NT2/D1 (cell line): Measurements from ENCODE around the gene DNAJB8.

Experiments
- DNase-seq: peaks from one replicate; pipeline ENCODE4 v3.0.0-alpha.2; 2011; ENCODE audit warnings: low read depth, low spot score
- H3K27me3 ChIP-seq: 2 replicates; pipeline ENCODE4 v1.6.0; 2011; ENCODE audit warnings: mild to moderate bottlenecking; ENCODE audit not compliant: insufficient read length, insufficient read depth
- H3K36me3 ChIP-seq: 2 replicates; pipeline ENCODE4 v1.6.1; 2011; ENCODE audit warnings: mild to moderate bottlenecking, low read length, mixed read lengths; ENCODE audit not compliant: insufficient read depth, insufficient read length
- H3K4me1 ChIP-seq: 2 replicates; pipeline ENCODE4 v1.5.1; 2011; ENCODE audit not compliant: insufficient read depth, insufficient read length
- H3K4me3 ChIP-seq: 2 replicates; pipeline ENCODE4 v1.5.1; 2011; ENCODE audit warnings: low read depth; ENCODE audit not compliant: insufficient read length
- H3K9ac ChIP-seq: 2 replicates; pipeline ENCODE4 v1.6.0; 2011; ENCODE audit warnings: low read depth; ENCODE audit not compliant: insufficient read length
- H3K9me3 ChIP-seq: 2 replicates; pipeline ENCODE4 v1.5.1; 2011; ENCODE audit warnings: mild to moderate bottlenecking, low read length; ENCODE audit not compliant: insufficient read depth
- SUZ12 ChIP-seq: IDR thresholded peaks from 2 replicates; pipeline ENCODE4 v1.6.1; 2011; ENCODE audit not compliant: insufficient read length, insufficient read depth; ENCODE audit errors: extremely low read depth
- YY1 ChIP-seq: IDR thresholded peaks from 2 replicates; pipeline ENCODE4 v1.6.1; 2011; ENCODE audit not compliant: insufficient read length, insufficient read depth
- ZNF274 ChIP-seq: IDR thresholded peaks from 2 replicates; pipeline ENCODE4 v1.6.1; 2011; ENCODE audit warnings: mild to moderate bottlenecking, low read depth, low read length

The DNAJB8 gene

GRCh38 chr3:128493570-128494366 lies 27.1 kb upstream of the DNAJB8 start:
- Histone ChIP-seq H3K9me3 (no peaks in the 10 kb centered on the region), H3K9ac (peak overlapping the region; percentile 23), H3K27me3 (peaks cover 97% of the 10 kb centered on the region), H3K4me3 (no peak overlapping the region), H3K4me1 (peaks cover 44% of the 10 kb centered on the region), H3K36me3 (no peaks in the 10 kb centered on the region)
- DNase-seq, result no peak
- no peak for TF ChIP-seq YY1

- Histone ChIP-seq H3K4me3 (peak within 1 kb of the TSS; percentile 39), H3K9ac (peak within 1 kb of the TSS; percentile 70), H3K9me3 (no peaks in the 10 kb centered on the region), H3K36me3 (no peaks in the 10 kb centered on the region), H3K4me1 (peaks cover 40% of the 10 kb centered on the region), H3K27me3 (peaks cover 95% of the 10 kb centered on the region)
- TF ChIP-seq YY1, result no peak
- no peak for TF ChIP-seq SUZ12
- TF ChIP-seq ZNF274, result no peak
- no peak for DNase-seq
Measured at GRCh38 chr3:128492671-128493569, 26.2 kb upstream of the DNAJB8 start, which contains the start of gene GATA2. Gene GATA2, minus strand, starts transcription at chr3:128493201. Its CDS starts 6,170 bp downstream, at chr3:128487031.

GRCh38 chr3:128491941-128492670 lies 25.4 kb upstream of the DNAJB8 start:
- H3K4me3 ChIP-seq, result peak overlapping the region; percentile 5
- H3K4me1 ChIP-seq, result peaks cover 37% of the 10 kb centered on the region
- H3K36me3 ChIP-seq, result no peaks in the 10 kb centered on the region
- no peaks in the 10 kb centered on the region for H3K9me3 ChIP-seq
- no peak for DNase-seq
- H3K27me3 ChIP-seq, result peaks cover 96% of the 10 kb centered on the region
- peak overlapping the region; percentile 59 for H3K9ac ChIP-seq
- peak; percentile 54 for TF ChIP-seq SUZ12
- no peak for TF ChIP-seq ZNF274
- no peak for TF ChIP-seq YY1

- peak; percentile 83 for TF ChIP-seq SUZ12
- no peak for TF ChIP-seq YY1
- TF ChIP-seq ZNF274, result no peak
- Histone ChIP-seq H3K4me1 (peaks cover 37% of the 10 kb centered on the region), H3K36me3 (no peaks in the 10 kb centered on the region), H3K9ac (peak overlapping the region; percentile 59), H3K27me3 (peaks cover 96% of the 10 kb centered on the region), H3K4me3 (no peak overlapping the region), H3K9me3 (no peaks in the 10 kb centered on the region)
- no peak for DNase-seq
Measured at GRCh38 chr3:128491691-128491940, 24.9 kb upstream of the DNAJB8 start.

- peaks cover 40% of the 10 kb centered on the region for H3K4me1 ChIP-seq
- H3K9me3 ChIP-seq, result no peaks in the 10 kb centered on the region
- H3K9ac ChIP-seq, result no peak overlapping the region
- no peaks in the 10 kb centered on the region for H3K36me3 ChIP-seq
- H3K27me3 ChIP-seq, result peaks cover 96% of the 10 kb centered on the region
- peak overlapping the region; percentile 78 for H3K4me3 ChIP-seq
- DNase-seq, result no peak
- TF ChIP-seq YY1 (no peak), SUZ12 (no peak), ZNF274 (no peak)
Measured at GRCh38 chr3:128490915-128491690, 24.4 kb upstream of the DNAJB8 start.

GRCh38 chr3:128490650-128490914 lies 23.9 kb upstream of the DNAJB8 start:
- Histone ChIP-seq H3K9ac (peak overlapping the region; percentile 86), H3K27me3 (peaks cover 96% of the 10 kb centered on the region), H3K36me3 (peaks cover 3% of the 10 kb centered on the region), H3K4me1 (peaks cover 43% of the 10 kb centered on the region), H3K9me3 (no peaks in the 10 kb centered on the region), H3K4me3 (peak overlapping the region; percentile 78)
- DNase-seq, result no peak
- TF ChIP-seq SUZ12 (peak; percentile 3), YY1 (no peak), ZNF274 (no peak)
